ENCODE measurements around the gene WEE1.

WEE1 gene

GRCh38 chr11:9573052-9573774 lies at the start of gene WEE1:
Gene WEE1, plus strand, starts transcription at chr11:9573670. Its CDS starts 264 bp downstream, at chr11:9573934.
- Histone ChIP-seq H3K4me3 (peak within 1 kb of the TSS; percentile 87), H3K27ac (peak within 1 kb of the TSS; percentile 86), H3K36me3 (ENCODE audit: insufficient read depth, low read length) (peaks cover 33% of the 10 kb centered on the region), H3K9me3 (ENCODE audit: low read depth, low read length) (no peaks in the 10 kb centered on the region), H3K9ac (ENCODE audit: insufficient read length) (peak within 1 kb of the TSS; percentile 89)
- TF ChIP-seq EZH2 (IDR thresholded peaks at IDR 0.05), result no peak
- peak; percentile 86; the same call in 1 of the 2 replicates for TF ChIP-seq POLR2AphosphoS5 (IDR thresholded peaks at IDR 0.05; ENCODE audit: borderline replicate concordance, low read depth, low read length)
- DNase-seq (ENCODE audit: low read depth, low spot score), result peak; percentile 73

- no peak overlapping the region for H3K27ac ChIP-seq
- no peak overlapping the region for H3K9ac ChIP-seq (ENCODE audit: insufficient read length)
- H3K36me3 ChIP-seq (ENCODE audit: insufficient read depth, low read length), result peaks cover 7% of the 10 kb centered on the region
- TF ChIP-seq FOXP2 (optimal IDR thresholded peaks at IDR 0.05; ENCODE audit: control extremely low read depth, extremely low read length, insufficient read depth), result no peak
- no peak for TF ChIP-seq POLR2AphosphoS5 (IDR thresholded peaks at IDR 0.05; ENCODE audit: borderline replicate concordance, low read depth, low read length)
- no peak for TF ChIP-seq EZH2 (IDR thresholded peaks at IDR 0.05)
- DNase-seq (ENCODE audit: low read depth, low spot score), result no peak
- H3K9me3 ChIP-seq (ENCODE audit: low read depth, low read length), result no peaks in the 10 kb centered on the region
- H3K4me3 ChIP-seq, result no peak overlapping the region
Measured at GRCh38 chr11:9524001-9524400, 49.5 kb upstream of the WEE1 start.

- DNase-seq (ENCODE audit: low read depth, low spot score), result no peak
Measured at GRCh38 chr11:9525116-9525515, 48.4 kb upstream of the WEE1 start.

GRCh38 chr11:9527481-9528135 lies 45.9 kb upstream of the WEE1 start:
- peaks cover 7% of the 10 kb centered on the region for H3K36me3 ChIP-seq (ENCODE audit: insufficient read depth, low read length)
- no peak for DNase-seq (ENCODE audit: low read depth, low spot score)
- peak overlapping the region; percentile 76 for H3K4me3 ChIP-seq
- TF ChIP-seq POLR2AphosphoS5 (IDR thresholded peaks at IDR 0.05; ENCODE audit: borderline replicate concordance, low read depth, low read length) (no peak), FOXP2 (optimal IDR thresholded peaks at IDR 0.05; ENCODE audit: control extremely low read depth, extremely low read length, insufficient read depth) (no peak), EZH2 (IDR thresholded peaks at IDR 0.05) (no peak)
- peak overlapping the region; percentile 89 for H3K27ac ChIP-seq
- H3K9me3 ChIP-seq (ENCODE audit: low read depth, low read length), result no peaks in the 10 kb centered on the region
- no peak overlapping the region for H3K9ac ChIP-seq (ENCODE audit: insufficient read length)

More at GRCh38 chr11:9525116-9525515, 48.4 kb upstream of the WEE1 start:
- TF ChIP-seq EZH2 (IDR thresholded peaks at IDR 0.05) (no peak), POLR2AphosphoS5 (IDR thresholded peaks at IDR 0.05; ENCODE audit: borderline replicate concordance, low read depth, low read length) (no peak), FOXP2 (optimal IDR thresholded peaks at IDR 0.05; ENCODE audit: control extremely low read depth, extremely low read length, insufficient read depth) (no peak)
- Histone ChIP-seq H3K9ac (ENCODE audit: insufficient read length) (no peak overlapping the region), H3K36me3 (ENCODE audit: insufficient read depth, low read length) (peaks cover 7% of the 10 kb centered on the region), H3K4me3 (no peak overlapping the region), H3K9me3 (ENCODE audit: low read depth, low read length) (no peaks in the 10 kb centered on the region), H3K27ac (no peak overlapping the region)

- Histone ChIP-seq H3K4me3 (peak overlapping the region; percentile 76), H3K9me3 (ENCODE audit: low read depth, low read length) (no peaks in the 10 kb centered on the region), H3K36me3 (ENCODE audit: insufficient read depth, low read length) (peaks cover 7% of the 10 kb centered on the region), H3K27ac (peak overlapping the region; percentile 89), H3K9ac (ENCODE audit: insufficient read length) (no peak overlapping the region)
- TF ChIP-seq POLR2AphosphoS5 (IDR thresholded peaks at IDR 0.05; ENCODE audit: borderline replicate concordance, low read depth, low read length) (no peak), FOXP2 (optimal IDR thresholded peaks at IDR 0.05; ENCODE audit: control extremely low read depth, extremely low read length, insufficient read depth) (no peak), EZH2 (IDR thresholded peaks at IDR 0.05) (no peak)
- DNase-seq (ENCODE audit: low read depth, low spot score), result no peak
Measured at GRCh38 chr11:9528136-9528501, 45.4 kb upstream of the WEE1 start.

GRCh38 chr11:9528573-9529333 lies 44.7 kb upstream of the WEE1 start:
- no peaks in the 10 kb centered on the region for H3K9me3 ChIP-seq (ENCODE audit: low read depth, low read length)
- no peak for DNase-seq (ENCODE audit: low read depth, low spot score)
- H3K27ac ChIP-seq, result peak overlapping the region; percentile 89
- peak overlapping the region; percentile 76 for H3K4me3 ChIP-seq
- peaks cover 7% of the 10 kb centered on the region for H3K36me3 ChIP-seq (ENCODE audit: insufficient read depth, low read length)
- TF ChIP-seq EZH2 (IDR thresholded peaks at IDR 0.05) (no peak), POLR2AphosphoS5 (IDR thresholded peaks at IDR 0.05; ENCODE audit: borderline replicate concordance, low read depth, low read length) (0 out of 2 replicates have a peak, but pooled peaks have one; percentile 17)
- peak overlapping the region; percentile 17 for H3K9ac ChIP-seq (ENCODE audit: insufficient read length)

GRCh38 chr11:9529334-9529650 lies 44.2 kb upstream of the WEE1 start:
- H3K27ac ChIP-seq, result peak overlapping the region; percentile 89
- peaks cover 7% of the 10 kb centered on the region for H3K36me3 ChIP-seq (ENCODE audit: insufficient read depth, low read length)
- peak overlapping the region; percentile 76 for H3K4me3 ChIP-seq
- peak overlapping the region; percentile 16 for H3K9ac ChIP-seq (ENCODE audit: insufficient read length)
- no peak for DNase-seq (ENCODE audit: low read depth, low spot score)
- no peaks in the 10 kb centered on the region for H3K9me3 ChIP-seq (ENCODE audit: low read depth, low read length)
- no peak for TF ChIP-seq FOXP2 (optimal IDR thresholded peaks at IDR 0.05; ENCODE audit: control extremely low read depth, extremely low read length, insufficient read depth)
- no peak for TF ChIP-seq EZH2 (IDR thresholded peaks at IDR 0.05)
- TF ChIP-seq POLR2AphosphoS5 (IDR thresholded peaks at IDR 0.05; ENCODE audit: borderline replicate concordance, low read depth, low read length), result no peak

- H3K27ac ChIP-seq, result no peak overlapping the region; the same call in 1 of the 2 replicates
- H3K9me3 ChIP-seq (ENCODE audit: low read depth, low read length), result no peaks in the 10 kb centered on the region
- H3K4me3 ChIP-seq, result peak overlapping the region; percentile 76; the same call in 1 of the 2 replicates
- H3K36me3 ChIP-seq (ENCODE audit: insufficient read depth, low read length), result peaks cover 5% of the 10 kb centered on the region
- no peak overlapping the region for H3K9ac ChIP-seq (ENCODE audit: insufficient read length)
- DNase-seq (ENCODE audit: low read depth, low spot score), result no peak
- TF ChIP-seq EZH2 (IDR thresholded peaks at IDR 0.05) (no peak), FOXP2 (optimal IDR thresholded peaks at IDR 0.05; ENCODE audit: control extremely low read depth, extremely low read length, insufficient read depth) (no peak), POLR2AphosphoS5 (IDR thresholded peaks at IDR 0.05; ENCODE audit: borderline replicate concordance, low read depth, low read length) (no peak)
Measured at GRCh38 chr11:9530020-9530621, 43.3 kb upstream of the WEE1 start.

Measured in SK-N-MC (cell line).